GM23338 (cell line): ENCODE results near the gene SLC25A48. TPM values are rescaled to one million over a fixed set of nuclear protein-coding genes. Genes with fewer than 3 reads are reported as not detected.

Experiments used
- ATAC-seq: fragments of 200-7000 bp; cut with Tn5 transposase; 3 replicates; pipeline ENCODE4 v1.9.1; 2020
- DNase-seq: peaks from one replicate; pipeline ENCODE4 v3.0.0-alpha.2; 2015; ENCODE audit warnings: low spot score
- H2AFZ ChIP-seq: fragments of 200-600 bp; sonication (generic); 2 replicates; pipeline ENCODE4 v1.8.0; 2016; ENCODE audit warnings: antibody characterized with exemption, mild to moderate bottlenecking, moderate library complexity
- H3F3A ChIP-seq: fragments of 200-600 bp; sonication (generic); replicated peaks from 2 replicates; pipeline ENCODE4 v1.8.0; 2017; ENCODE audit warnings: antibody characterized with exemption, mixed run types, low read depth
- H3K27ac ChIP-seq: fragments of 200-600 bp; sonication (generic); 2 replicates; pipeline ENCODE4 v1.6.1; 2016; ENCODE audit warnings: low read depth
- H3K27me3 ChIP-seq: fragments of 200-600 bp; sonication (generic); 2 replicates; pipeline ENCODE4 v1.8.0; 2016; ENCODE audit warnings: mild to moderate bottlenecking, mixed run types, moderate library complexity; ENCODE audit not compliant: insufficient read depth
- H3K36me3 ChIP-seq: fragments of 200-600 bp; sonication (generic); 2 replicates; pipeline ENCODE4 v1.8.0; 2016; ENCODE audit warnings: mild to moderate bottlenecking; ENCODE audit not compliant: insufficient read depth
- H3K4me1 ChIP-seq: fragments of 200-600 bp; sonication (generic); 2 replicates; pipeline ENCODE4 v1.8.0; 2016; ENCODE audit warnings: mild to moderate bottlenecking, moderate library complexity; ENCODE audit not compliant: insufficient read depth
- H3K4me2 ChIP-seq: fragments of 200-600 bp; sonication (generic); 2 replicates; pipeline ENCODE4 v1.7.1; 2017; ENCODE audit warnings: mixed run types
- H3K4me3 ChIP-seq: fragments of 200-600 bp; sonication (generic); 2 replicates; pipeline ENCODE4 v1.6.1; 2016; ENCODE audit warnings: mixed run types
- H3K79me2 ChIP-seq: fragments of 200-600 bp; sonication (generic); replicated peaks from 2 replicates; pipeline ENCODE4 v1.8.0; 2017; ENCODE audit warnings: mild to moderate bottlenecking; ENCODE audit not compliant: insufficient read depth
- H3K9me2 ChIP-seq: fragments of 200-600 bp; sonication (generic); 2 replicates; pipeline ENCODE4 v1.8.0; 2017; ENCODE audit not compliant: insufficient read depth
- H4K20me1 ChIP-seq: fragments of 200-600 bp; sonication (generic); replicated peaks from 2 replicates; pipeline ENCODE4 v1.8.0; 2017; ENCODE audit warnings: mild to moderate bottlenecking; ENCODE audit not compliant: insufficient read depth
- H3K27ac Mint-ChIP-seq: 2 replicates; pipeline ENCODE4 v1.8.0; 2020; ENCODE audit warnings: inconsistent platforms, mild to moderate bottlenecking, moderate library complexity, mixed read lengths
- H3K27me3 Mint-ChIP-seq: 3 replicates; pipeline ENCODE4 v1.8.0; 2022; ENCODE audit warnings: low read depth, mild to moderate bottlenecking, moderate library complexity, mixed read lengths, inconsistent platforms; ENCODE audit not compliant: insufficient read depth, poor library complexity
- H3K36me3 Mint-ChIP-seq: 3 replicates; pipeline ENCODE4 v1.8.0; 2021; ENCODE audit warnings: low read depth, mild to moderate bottlenecking, inconsistent platforms, moderate library complexity, mixed read lengths
- H3K4me1 Mint-ChIP-seq: 3 replicates; pipeline ENCODE4 v1.8.0; 2020; ENCODE audit warnings: mild to moderate bottlenecking, inconsistent platforms, mixed read lengths
- H3K4me3 Mint-ChIP-seq: 3 replicates; pipeline ENCODE4 v1.8.0; 2021; ENCODE audit warnings: moderate library complexity, mild to moderate bottlenecking, inconsistent platforms, mixed read lengths
- H3K9me3 Mint-ChIP-seq: 3 replicates; pipeline ENCODE4 v1.8.0; 2020; ENCODE audit warnings: moderate library complexity, mild to moderate bottlenecking, inconsistent platforms, mixed read lengths
- CTCF ChIP-seq, 2 experiments: fragments of 200-600 bp in 1 of 2; sonication (generic) in 1 of 2; conservative IDR thresholded peaks; 2 replicates each; pipeline versions ENCODE4 v1.5.1 to v1.6.1; 2016 to 2017; ENCODE audit warnings: antibody characterized with exemption in 2 of 2, low read depth in 2 of 2, mild to moderate bottlenecking in 2 of 2, moderate library complexity in 1 of 2
- ETS1 ChIP-seq: IDR thresholded peaks from 2 replicates; pipeline ENCODE4 v1.6.1; 2016; ENCODE audit warnings: antibody characterized with exemption
- EZH2phosphoT487 ChIP-seq: fragments of 200-600 bp; sonication (generic); IDR thresholded peaks from one replicate; pipeline ENCODE4 v1.8.1; 2018; ENCODE audit warnings: antibody characterized with exemption; ENCODE audit not compliant: unreplicated experiment
- JUNB ChIP-seq: IDR thresholded peaks from one replicate; pipeline ENCODE4 v1.6.1; 2016; ENCODE audit warnings: antibody characterized with exemption; ENCODE audit not compliant: unreplicated experiment
- POLR2AphosphoS5 ChIP-seq: IDR thresholded peaks from 2 replicates; pipeline ENCODE4 v1.6.1; 2016; ENCODE audit warnings: antibody characterized with exemption, low read depth
- ZNF114 ChIP-seq: fragments of 250-450 bp; sonication (Bioruptor Pico); IDR thresholded peaks from 2 replicates; pipeline ENCODE4 v1.5.0; 2020; ENCODE audit warnings: mild to moderate bottlenecking, moderate library complexity
- ZNF331 ChIP-seq: fragments of 250-450 bp; sonication (Bioruptor Pico); IDR thresholded peaks from 2 replicates; pipeline ENCODE4 v1.5.0; 2020; ENCODE audit warnings: low read depth, mild to moderate bottlenecking, moderate library complexity
- polyA plus RNA-seq: library from polyadenylated mRNA; unstranded; fragments of >200 nt; fragmentation: Nextera tagmentation; extraction: Ambion mirVana; gene quantifications from 2 replicates; pipeline ENCODE4 v1.2.1, GENCODE V29; 2016
- total RNA-seq: library from RNA; depleted of rRNA; stranded (reverse); fragments of >200 nt; shearing (Covaris generic); gene quantifications from 2 replicates; pipeline ENCODE4 v1.2.3, GENCODE V29; 2014
- TF ChIP-seq, protein P1 (sequence below): fragments of 250-450 bp; sonication (Bioruptor Pico); IDR thresholded peaks from 2 replicates; pipeline ENCODE4 v1.5.0; 2020; ENCODE audit warnings: mild to moderate bottlenecking, moderate library complexity

Gene SLC25A48
- total and polyA plus RNA-seq, 2 experiments from 2014 or later, result 1.1 to 1.5 TPM

GRCh38 chr5:135821061-135821801 lies 13.2 kb upstream of the SLC25A48 start:
- H3K27ac Mint-ChIP-seq, result peak overlapping the region; percentile 80
- ATAC-seq (peak; percentile 78), DNase-seq (peak; percentile 70)
- no peaks in the 10 kb centered on the region for H3K4me1 ChIP-seq
- H3K27me3 Mint-ChIP-seq, result peaks cover 17% of the 10 kb centered on the region
- H3K79me2 ChIP-seq, result no peaks in the 10 kb centered on the region
- no peak overlapping the region for H3K27ac ChIP-seq
- peaks cover 18% of the 10 kb centered on the region for H3K4me1 Mint-ChIP-seq
- no peak overlapping the region for H3K4me3 ChIP-seq
- H3K36me3 ChIP-seq, result no peaks in the 10 kb centered on the region
- no peak overlapping the region for H3K4me2 ChIP-seq
- TF ChIP-seq POLR2AphosphoS5 (no peak), JUNB (no peak), ZNF114 (CRISPR knock-in tag) (no peak), ETS1 (no peak), CTCF (conservative IDR thresholded peaks at IDR 0.05; ENCODE audit: low read depth in 2 of 2) (no peak), EZH2phosphoT487 (no peak), ZNF331 (CRISPR knock-in tag) (no peak)
- TF ChIP-seq, protein P1, sequence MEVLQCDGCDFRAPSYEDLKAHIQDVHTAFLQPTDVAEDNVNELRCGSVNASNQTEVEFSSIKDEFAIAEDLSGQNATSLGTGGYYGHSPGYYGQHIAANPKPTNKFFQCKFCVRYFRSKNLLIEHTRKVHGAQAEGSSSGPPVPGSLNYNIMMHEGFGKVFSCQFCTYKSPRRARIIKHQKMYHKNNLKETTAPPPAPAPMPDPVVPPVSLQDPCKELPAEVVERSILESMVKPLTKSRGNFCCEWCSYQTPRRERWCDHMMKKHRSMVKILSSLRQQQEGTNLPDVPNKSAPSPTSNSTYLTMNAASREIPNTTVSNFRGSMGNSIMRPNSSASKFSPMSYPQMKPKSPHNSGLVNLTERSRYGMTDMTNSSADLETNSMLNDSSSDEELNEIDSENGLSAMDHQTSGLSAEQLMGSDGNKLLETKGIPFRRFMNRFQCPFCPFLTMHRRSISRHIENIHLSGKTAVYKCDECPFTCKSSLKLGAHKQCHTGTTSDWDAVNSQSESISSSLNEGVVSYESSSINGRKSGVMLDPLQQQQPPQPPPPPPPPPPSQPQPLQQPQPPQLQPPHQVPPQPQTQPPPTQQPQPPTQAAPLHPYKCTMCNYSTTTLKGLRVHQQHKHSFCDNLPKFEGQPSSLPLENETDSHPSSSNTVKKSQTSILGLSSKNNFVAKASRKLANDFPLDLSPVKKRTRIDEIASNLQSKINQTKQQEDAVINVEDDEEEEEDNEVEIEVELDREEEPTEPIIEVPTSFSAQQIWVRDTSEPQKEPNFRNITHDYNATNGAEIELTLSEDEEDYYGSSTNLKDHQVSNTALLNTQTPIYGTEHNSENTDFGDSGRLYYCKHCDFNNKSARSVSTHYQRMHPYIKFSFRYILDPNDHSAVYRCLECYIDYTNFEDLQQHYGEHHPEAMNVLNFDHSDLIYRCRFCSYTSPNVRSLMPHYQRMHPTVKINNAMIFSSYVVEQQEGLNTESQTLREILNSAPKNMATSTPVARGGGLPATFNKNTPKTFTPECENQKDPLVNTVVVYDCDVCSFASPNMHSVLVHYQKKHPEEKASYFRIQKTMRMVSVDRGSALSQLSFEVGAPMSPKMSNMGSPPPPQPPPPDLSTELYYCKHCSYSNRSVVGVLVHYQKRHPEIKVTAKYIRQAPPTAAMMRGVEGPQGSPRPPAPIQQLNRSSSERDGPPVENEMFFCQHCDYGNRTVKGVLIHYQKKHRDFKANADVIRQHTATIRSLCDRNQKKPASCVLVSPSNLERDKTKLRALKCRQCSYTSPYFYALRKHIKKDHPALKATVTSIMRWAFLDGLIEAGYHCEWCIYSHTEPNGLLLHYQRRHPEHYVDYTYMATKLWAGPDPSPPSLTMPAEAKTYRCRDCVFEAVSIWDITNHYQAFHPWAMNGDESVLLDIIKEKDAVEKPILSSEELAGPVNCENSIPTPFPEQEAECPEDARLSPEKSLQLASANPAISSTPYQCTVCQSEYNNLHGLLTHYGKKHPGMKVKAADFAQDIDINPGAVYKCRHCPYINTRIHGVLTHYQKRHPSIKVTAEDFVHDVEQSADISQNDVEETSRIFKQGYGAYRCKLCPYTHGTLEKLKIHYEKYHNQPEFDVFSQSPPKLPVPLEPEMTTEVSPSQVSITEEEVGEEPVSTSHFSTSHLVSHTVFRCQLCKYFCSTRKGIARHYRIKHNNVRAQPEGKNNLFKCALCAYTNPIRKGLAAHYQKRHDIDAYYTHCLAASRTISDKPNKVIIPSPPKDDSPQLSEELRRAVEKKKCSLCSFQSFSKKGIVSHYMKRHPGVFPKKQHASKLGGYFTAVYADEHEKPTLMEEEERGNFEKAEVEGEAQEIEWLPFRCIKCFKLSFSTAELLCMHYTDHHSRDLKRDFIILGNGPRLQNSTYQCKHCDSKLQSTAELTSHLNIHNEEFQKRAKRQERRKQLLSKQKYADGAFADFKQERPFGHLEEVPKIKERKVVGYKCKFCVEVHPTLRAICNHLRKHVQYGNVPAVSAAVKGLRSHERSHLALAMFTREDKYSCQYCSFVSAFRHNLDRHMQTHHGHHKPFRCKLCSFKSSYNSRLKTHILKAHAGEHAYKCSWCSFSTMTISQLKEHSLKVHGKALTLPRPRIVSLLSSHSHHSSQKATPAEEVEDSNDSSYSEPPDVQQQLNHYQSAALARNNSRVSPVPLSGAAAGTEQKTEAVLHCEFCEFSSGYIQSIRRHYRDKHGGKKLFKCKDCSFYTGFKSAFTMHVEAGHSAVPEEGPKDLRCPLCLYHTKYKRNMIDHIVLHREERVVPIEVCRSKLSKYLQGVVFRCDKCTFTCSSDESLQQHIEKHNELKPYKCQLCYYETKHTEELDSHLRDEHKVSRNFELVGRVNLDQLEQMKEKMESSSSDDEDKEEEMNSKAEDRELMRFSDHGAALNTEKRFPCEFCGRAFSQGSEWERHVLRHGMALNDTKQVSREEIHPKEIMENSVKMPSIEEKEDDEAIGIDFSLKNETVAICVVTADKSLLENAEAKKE, result no peak; the same call in 1 of the 2 replicates
- no peak overlapping the region for H2AFZ ChIP-seq
- H3K27me3 ChIP-seq, result no peaks in the 10 kb centered on the region
- no peak overlapping the region for H3K4me3 Mint-ChIP-seq
- peaks cover 18% of the 10 kb centered on the region for H3K9me2 ChIP-seq
- no peaks in the 10 kb centered on the region for H3F3A ChIP-seq
- no peaks in the 10 kb centered on the region for H3K9me3 Mint-ChIP-seq
- H3K36me3 Mint-ChIP-seq, result no peaks in the 10 kb centered on the region
- H4K20me1 ChIP-seq, result no peaks in the 10 kb centered on the region
